Caki2 (cell line): ENCODE results near the gene FOXO3. TPM values are rescaled to one million over a fixed set of nuclear protein-coding genes. Genes with fewer than 3 reads are reported as not detected.
A peak's percentile ranks its signal among the peaks of the same experiment; 100 is the strongest.
"Not testable (repeated sequence)": the region's sequence is repeated elsewhere in the genome, so short reads cannot be mapped to it uniquely, and the experiment has no call there.

ENCODE experiments used
- DNase-seq: peaks from one replicate; pipeline ENCODE4 v3.0.0-alpha.2; 2015; ENCODE audit warnings: low read depth
- in situ Hi-C: cut with HindIII; loops from 2 replicates; pipeline ENCODE4 v1.10.0; 2016; ENCODE audit warnings: low sequenced_read_pairs, low pct_unique_long_range_greater_than_20kb, mixed read lengths
- total RNA-seq: library from RNA; depleted of rRNA; stranded (reverse); fragments of >200 nt; shearing (Covaris generic); gene quantifications from 2 replicates; pipeline ENCODE4 v1.2.3, GENCODE V29; 2014; ENCODE audit warnings: low replicate concordance

FOXO3 gene
- total RNA-seq, 1 experiment from 2014 or later, result 10.0 TPM

GRCh38 chr6:108663494-108664064 is 102.9 kb downstream of the FOXO3 start:
- DNase-seq, in situ Hi-C loops: not testable (repeated sequence)

GRCh38 chr6:108665495-108666196 is 104.9 kb downstream of the FOXO3 start:
- DNase-seq, result no peak
- in situ Hi-C loops, result no loop called here

GRCh38 chr6:108666656-108667260 is 106.0 kb downstream of the FOXO3 start:
- DNase-seq, result no peak
- in situ Hi-C loops, result no loop called here

GRCh38 chr6:108667993-108668392 is 107.3 kb downstream of the FOXO3 start:
- no peak for DNase-seq
- in situ Hi-C loops, result no loop called here

- no peak for DNase-seq
- in situ Hi-C loops, result no loop called here
Observed at GRCh38 chr6:108669673-108670072, 109.0 kb downstream of the FOXO3 start.

GRCh38 chr6:108671175-108671574 is 110.5 kb downstream of the FOXO3 start:
- in situ Hi-C loops, result no loop called here
- DNase-seq, result no peak

GRCh38 chr6:108671790-108672189 is 111.1 kb downstream of the FOXO3 start:
- no peak for DNase-seq
- in situ Hi-C loops, result no loop called here

GRCh38 chr6:108672641-108673040 is 111.9 kb downstream of the FOXO3 start:
- no peak for DNase-seq
- in situ Hi-C loops, result no loop called here

- in situ Hi-C loops, result no loop called here
Observed at GRCh38 chr6:108673153-108673552, 112.4 kb downstream of the FOXO3 start.

GRCh38 chr6:108673602-108674001 is 112.9 kb downstream of the FOXO3 start:
- in situ Hi-C loops, result no loop called here
- DNase-seq, result peak; percentile 17

More at GRCh38 chr6:108673153-108673552, 112.4 kb downstream of the FOXO3 start:
- DNase-seq, result no peak

GRCh38 chr6:108675226-108676200 is 114.8 kb downstream of the FOXO3 start:
- in situ Hi-C loops, result no loop called here
- DNase-seq, result no peak

GRCh38 chr6:108676555-108676954 is 115.8 kb downstream of the FOXO3 start:
- DNase-seq, result no peak
- in situ Hi-C loops, result no loop called here

GRCh38 chr6:108677357-108677756 is 116.6 kb downstream of the FOXO3 start:
- no peak for DNase-seq
- in situ Hi-C loops, result no loop called here

GRCh38 chr6:108677894-108678293 is 117.2 kb downstream of the FOXO3 start:
- DNase-seq, result no peak
- in situ Hi-C loops, result no loop called here

GRCh38 chr6:108680314-108680713 is 119.6 kb downstream of the FOXO3 start:
- in situ Hi-C loops, DNase-seq: not testable (repeated sequence)

- in situ Hi-C loops, DNase-seq: not testable (repeated sequence)
Observed at GRCh38 chr6:108681721-108682120, 121.0 kb downstream of the FOXO3 start.

GRCh38 chr6:108682383-108683119 is 121.8 kb downstream of the FOXO3 start:
- in situ Hi-C loops, DNase-seq: not testable (repeated sequence)

- DNase-seq, in situ Hi-C loops: not testable (repeated sequence)
Observed at GRCh38 chr6:108683976-108684375, 123.3 kb downstream of the FOXO3 start.
